SK-N-SH (cell line): ENCODE results near the gene SLC3A2. TPM values are rescaled to one million over a fixed set of nuclear protein-coding genes. Genes with fewer than 3 reads are reported as not detected.
"Not testable (repeated sequence)": the region's sequence is repeated elsewhere in the genome, so short reads cannot be mapped to it uniquely, and the experiment has no call there.

Experiments used
- CTCF ChIA-PET: fragments of 300-600, 350-600 bp; formaldehyde crosslinking; extraction: SDS; loops from one replicate; lab custom pipeline; 2021; lab: Yijun Ruan, JAX
- POLR2A ChIA-PET: fragments of 350-600 bp; sonication (Branson Sonifier 250); formaldehyde crosslinking; extraction: SDS; loops from one replicate; lab custom pipeline; 2020; ENCODE audit warnings: antibody characterized with exemption, inconsistent platforms; lab: Yijun Ruan, JAX
- DNase-seq: peaks from one replicate; pipeline ENCODE4 v3.0.0; 2012
- H2AFZ ChIP-seq: fragments of 200-600 bp; sonication (generic); 2 replicates; pipeline ENCODE4 v1.8.1; 2016; ENCODE audit warnings: antibody characterized with exemption, mild to moderate bottlenecking, low read depth
- H3F3A ChIP-seq: fragments of 200-600 bp; sonication (generic); replicated peaks from 2 replicates; pipeline ENCODE3; 2016; ENCODE audit warnings: antibody characterized with exemption, mild to moderate bottlenecking; ENCODE audit not compliant: insufficient read depth
- H3K27ac ChIP-seq, 2 experiments: fragments of 200-500 bp in 1 of 2; fragments of 200-600 bp in 1 of 2; sonication (Bioruptor generic) in 1 of 2; sonication (generic), shearing (Covaris generic) in 1 of 2; 2 replicates each; pipeline versions ENCODE4 v1.5.1 to v1.6.1; 2014 to 2016; ENCODE audit warnings: low read depth in 2 of 2, inconsistent platforms in 1 of 2, low read length in 1 of 2, mild to moderate bottlenecking in 1 of 2, mixed read lengths in 1 of 2
- H3K27me3 ChIP-seq: fragments of 200-600 bp; sonication (generic), shearing (Covaris generic); 2 replicates; pipeline ENCODE4 v1.6.1; 2016; ENCODE audit warnings: mixed run types; ENCODE audit not compliant: insufficient read depth
- H3K36me3 ChIP-seq, 2 experiments: fragments of 200-500 bp in 1 of 2; fragments of 200-600 bp in 1 of 2; sonication (Bioruptor generic) in 1 of 2; sonication (generic) in 1 of 2; replicated peaks in 1 of 2; 2 replicates each; pipeline versions ENCODE3 to v1.5.1; 2014 to 2016; ENCODE audit warnings: low read length in 1 of 2, mild to moderate bottlenecking in 1 of 2; ENCODE audit not compliant: insufficient read depth in 2 of 2, control insufficient read depth in 1 of 2
- H3K4me1 ChIP-seq, 2 experiments: fragments of 200-500 bp in 1 of 2; fragments of 200-600 bp in 1 of 2; sonication (Bioruptor generic) in 1 of 2; sonication (generic), shearing (Covaris generic) in 1 of 2; 2 replicates each; pipeline versions ENCODE4 v1.5.1 to v1.6.1; 2014 to 2016; ENCODE audit warnings: low read depth in 1 of 2, low read length in 1 of 2, mixed run types in 1 of 2; ENCODE audit not compliant: insufficient read depth in 2 of 2, control insufficient read depth in 1 of 2
- H3K4me2 ChIP-seq: fragments of 200-600 bp; sonication (generic), shearing (Covaris generic); 2 replicates; pipeline ENCODE4 v1.6.1; 2017; ENCODE audit warnings: mixed run types
- H3K4me3 ChIP-seq, 2 experiments: fragments of 200-500 bp in 1 of 2; fragments of 200-600 bp in 1 of 2; sonication (Bioruptor generic) in 1 of 2; sonication (generic), shearing (Covaris generic) in 1 of 2; 2 replicates each; pipeline versions ENCODE4 v1.5.1 to v1.8.1; 2014 to 2016; ENCODE audit warnings: low read depth in 2 of 2, inconsistent platforms in 1 of 2, low read length in 1 of 2, mild to moderate bottlenecking in 1 of 2, mixed read lengths in 1 of 2, moderate library complexity in 1 of 2
- H3K79me2 ChIP-seq: fragments of 200-600 bp; sonication (generic); 2 replicates; pipeline ENCODE4 v1.8.1; 2017; ENCODE audit warnings: mild to moderate bottlenecking; ENCODE audit not compliant: insufficient read depth
- H3K9ac ChIP-seq: fragments of 200-600 bp; sonication (generic); 2 replicates; pipeline ENCODE4 v1.6.1; 2017; ENCODE audit warnings: mixed run types
- H3K9me2 ChIP-seq: fragments of 200-600 bp; sonication (generic); 2 replicates; pipeline ENCODE4 v1.6.1; 2017; ENCODE audit warnings: mixed run types
- H3K9me3 ChIP-seq: fragments of 200-600 bp; sonication (generic); 2 replicates; pipeline ENCODE4 v1.6.1; 2017; ENCODE audit warnings: mixed run types, mild to moderate bottlenecking, moderate library complexity
- H4K20me1 ChIP-seq: fragments of 200-600 bp; sonication (generic); 2 replicates; pipeline ENCODE4 v1.6.1; 2017; ENCODE audit warnings: mild to moderate bottlenecking, mixed run types; ENCODE audit not compliant: insufficient read depth
- CHD2 ChIP-seq: fragments of 150-350 bp; IDR thresholded peaks from 2 replicates; pipeline ENCODE4 v1.6.1; 2018; ENCODE audit warnings: low read length; ENCODE audit not compliant: partially characterized antibody
- ELF1 ChIP-seq: IDR thresholded peaks from 2 replicates; pipeline ENCODE4 v1.4.0; 2012
- EZH2phosphoT487 ChIP-seq: fragments of 200-600 bp; sonication (generic); IDR thresholded peaks from 2 replicates; pipeline ENCODE4 v1.6.1; 2017; ENCODE audit warnings: low read depth, mixed run types, mild to moderate bottlenecking, antibody characterized with exemption, moderate library complexity, borderline replicate concordance
- MXI1 ChIP-seq: IDR thresholded peaks from 2 replicates; pipeline ENCODE4 v1.6.1; 2012; ENCODE audit warnings: mild to moderate bottlenecking, low read depth, low read length, improper control_type of control experiment
- REST ChIP-seq: IDR thresholded peaks from 2 replicates; pipeline ENCODE4 v1.6.1; 2012; ENCODE audit warnings: mild to moderate bottlenecking, low read depth, low read length, moderate library complexity
- TAF1 ChIP-seq: IDR thresholded peaks from 2 replicates; pipeline ENCODE4 v1.6.1; 2012; ENCODE audit warnings: low read depth, mild to moderate bottlenecking, low read length, moderate library complexity, borderline replicate concordance
- TCF12 ChIP-seq: IDR thresholded peaks from 2 replicates; pipeline ENCODE4 v1.4.0; 2012
- WGBS: methylation state at CpG from one replicate; pipeline ENCODE4 v1.1.6; 2017; ENCODE audit warnings: low lambda C conversion rate; 5-methylcytosine and 5-hydroxymethylcytosine counted together
- polyA plus RNA-seq, 3 experiments: library from polyadenylated mRNA; depleted of rRNA; stranded (reverse); fragments of >200 nt; gene quantifications; 2 replicates each; pipeline ENCODE4 v1.2.3, GENCODE V29; 2012

SLC3A2 gene
- polyA plus RNA-seq, 1 of the 3 experiments (the other 2 are of a cell fraction): 308 TPM

GRCh38 chr11:62839050-62839945 lies 41.4 kb upstream of the SLC3A2 start, which contains the start of gene WDR74 (continued):
- TF ChIP-seq REST (peak; percentile 71), CHD2 (peak; percentile 69), EZH2phosphoT487 (no peak), MXI1 (peak; percentile 100), ELF1 (peak; percentile 96), TAF1 (peak; percentile 97), TCF12 (peak; percentile 84)

- Histone ChIP-seq H3K4me3 (peak overlapping the region; percentile 81 to 97), H3K79me2 (peaks cover 33% of the 10 kb centered on the region), H3K27ac (peak overlapping the region; percentile 93 to 94), H3K4me1 (peaks cover 13 to 15% of the 10 kb centered on the region in 2 experiments; a peak in 2 of 4 replicates), H3F3A (peaks cover 24% of the 10 kb centered on the region), H2AFZ (peak overlapping the region; percentile 50), H3K4me2 (peak overlapping the region; percentile 84), H3K9ac (peak overlapping the region; percentile 82)
- not testable (repeated sequence) for H3K9me2 ChIP-seq, H3K36me3 ChIP-seq, DNase-seq, H4K20me1 ChIP-seq, H3K9me3 ChIP-seq, H3K27me3 ChIP-seq
- ChIA-PET CTCF (interaction anchor here (0.9 to 3.0 kb wide), 7 partner anchors 10 to 79 kb away, joined by 3 to 18 read pairs (median 4); partner anchors contain the start of genes POLR2G, SLC3A2 and TMEM179B), POLR2A (interaction anchor here (0.6 to 3.3 kb wide), 54 partner anchors 9 to 1077 kb away, joined by 3 to 146 read pairs (median 5); partner anchors contain the start of genes B3GAT3, BSCL2, C11orf98 and CSKMT)
- 1% methylated on average over 29 of the region's 41 CpGs for WGBS
These were observed 39.9 kb upstream of the SLC3A2 start for GRCh38 chr11:62840721-62841360.
